HG03460 (cell line): ENCODE results near the gene SV2A.
"Not testable (repeated sequence)": the region's sequence is repeated elsewhere in the genome, so short reads cannot be mapped to it uniquely, and the experiment has no call there.

Experiments used
- ATAC-seq: cut with Tn5 transposase; IDR thresholded peaks from one replicate; pipeline ENCODE4 v1.9.1; 2021; ENCODE audit not compliant: unreplicated experiment

SV2A gene, protein sequence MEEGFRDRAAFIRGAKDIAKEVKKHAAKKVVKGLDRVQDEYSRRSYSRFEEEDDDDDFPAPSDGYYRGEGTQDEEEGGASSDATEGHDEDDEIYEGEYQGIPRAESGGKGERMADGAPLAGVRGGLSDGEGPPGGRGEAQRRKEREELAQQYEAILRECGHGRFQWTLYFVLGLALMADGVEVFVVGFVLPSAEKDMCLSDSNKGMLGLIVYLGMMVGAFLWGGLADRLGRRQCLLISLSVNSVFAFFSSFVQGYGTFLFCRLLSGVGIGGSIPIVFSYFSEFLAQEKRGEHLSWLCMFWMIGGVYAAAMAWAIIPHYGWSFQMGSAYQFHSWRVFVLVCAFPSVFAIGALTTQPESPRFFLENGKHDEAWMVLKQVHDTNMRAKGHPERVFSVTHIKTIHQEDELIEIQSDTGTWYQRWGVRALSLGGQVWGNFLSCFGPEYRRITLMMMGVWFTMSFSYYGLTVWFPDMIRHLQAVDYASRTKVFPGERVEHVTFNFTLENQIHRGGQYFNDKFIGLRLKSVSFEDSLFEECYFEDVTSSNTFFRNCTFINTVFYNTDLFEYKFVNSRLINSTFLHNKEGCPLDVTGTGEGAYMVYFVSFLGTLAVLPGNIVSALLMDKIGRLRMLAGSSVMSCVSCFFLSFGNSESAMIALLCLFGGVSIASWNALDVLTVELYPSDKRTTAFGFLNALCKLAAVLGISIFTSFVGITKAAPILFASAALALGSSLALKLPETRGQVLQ

DNA sequence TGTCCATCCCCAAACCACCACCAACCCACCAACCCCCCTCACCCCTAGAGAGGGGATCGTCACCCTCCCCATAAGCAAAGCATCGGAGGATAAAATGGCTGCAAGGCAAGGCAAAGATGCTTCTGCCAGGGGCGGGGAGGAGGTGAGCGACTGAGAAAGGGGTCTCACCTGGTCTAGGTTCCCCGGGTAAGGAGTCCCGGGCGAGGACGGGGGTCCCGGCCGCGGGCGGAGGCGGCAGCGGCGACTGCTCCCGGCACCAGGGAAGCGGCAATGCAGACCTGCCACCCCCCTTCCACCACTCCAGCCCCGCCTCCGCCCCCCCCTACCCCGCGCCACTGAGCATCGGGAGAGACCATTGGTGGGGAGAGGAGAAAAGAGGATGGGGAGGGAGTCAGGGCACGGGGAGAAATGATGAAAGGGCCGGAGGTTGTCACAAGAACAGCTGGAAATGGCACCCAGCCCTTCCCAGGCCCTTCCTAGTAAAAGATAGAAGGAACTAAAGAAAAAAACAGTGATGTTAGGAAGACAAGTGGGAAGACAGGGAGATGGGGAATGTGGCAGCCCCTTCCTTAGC is at the start of gene SV2A:
Gene SV2A (minus strand): TSS at position 274 of the 574 bp plus-strand sequence. CDS start 4,004 bp downstream, outside the sequence.
- no peak for ATAC-seq

DNA sequence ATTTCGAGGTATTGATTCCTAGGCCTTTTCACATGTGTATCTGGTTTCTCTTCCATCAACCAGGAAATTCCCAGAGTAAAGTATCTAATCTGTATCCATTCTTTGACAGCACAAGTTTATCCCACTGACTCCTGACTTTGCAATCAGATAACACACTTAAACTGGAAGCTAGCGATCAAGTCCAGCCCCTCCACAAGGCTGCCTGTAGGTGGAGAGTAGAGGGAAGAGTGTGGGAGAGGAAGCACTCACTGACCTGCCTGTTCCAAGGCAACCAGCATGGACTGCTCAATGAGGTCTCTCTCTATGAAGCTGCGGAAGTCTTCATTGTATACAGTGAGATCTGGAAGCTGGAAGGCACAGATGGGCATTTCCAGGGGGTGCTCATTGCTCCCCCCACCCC is 49.4 kb upstream of the SV2A start:
- ATAC-seq, result no peak

DNA sequence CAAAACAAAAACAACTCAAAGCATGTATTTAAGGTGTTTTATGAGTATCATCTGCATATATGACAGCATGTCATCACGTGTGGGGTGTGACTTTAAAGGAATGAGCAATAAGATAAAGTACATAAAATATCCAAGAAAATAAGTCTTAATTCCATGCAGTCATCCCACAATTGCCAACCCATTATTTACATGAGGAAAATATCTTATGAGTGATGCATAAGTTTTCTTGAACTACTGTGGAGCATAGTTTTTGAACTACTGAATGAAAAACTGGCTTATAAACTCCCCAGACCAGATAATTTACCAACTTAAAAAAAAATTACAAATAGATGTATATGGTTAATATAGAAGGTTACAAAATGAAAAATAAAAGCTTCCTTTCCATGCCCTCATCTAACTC is 48.8 kb upstream of the SV2A start:
- no peak for ATAC-seq

DNA sequence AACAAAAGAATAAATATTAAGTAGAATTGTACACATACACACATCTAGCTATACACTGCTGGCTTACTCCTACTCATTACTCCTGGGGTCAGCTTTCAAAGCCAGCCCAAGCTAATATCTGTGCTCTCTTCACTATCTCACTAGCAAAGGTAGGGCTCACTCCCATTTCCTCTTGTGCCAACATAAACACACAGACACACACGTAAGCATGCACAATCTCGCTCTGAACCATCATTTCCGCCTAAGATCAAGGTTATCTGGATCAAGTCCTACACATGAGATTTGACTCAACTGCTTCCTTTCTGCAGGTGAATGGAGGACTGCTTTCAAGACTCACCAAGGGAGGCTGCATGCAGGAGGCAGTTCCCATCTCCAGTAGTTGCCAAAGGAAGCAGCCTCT is 47.8 kb upstream of the SV2A start:
- no peak for ATAC-seq

DNA sequence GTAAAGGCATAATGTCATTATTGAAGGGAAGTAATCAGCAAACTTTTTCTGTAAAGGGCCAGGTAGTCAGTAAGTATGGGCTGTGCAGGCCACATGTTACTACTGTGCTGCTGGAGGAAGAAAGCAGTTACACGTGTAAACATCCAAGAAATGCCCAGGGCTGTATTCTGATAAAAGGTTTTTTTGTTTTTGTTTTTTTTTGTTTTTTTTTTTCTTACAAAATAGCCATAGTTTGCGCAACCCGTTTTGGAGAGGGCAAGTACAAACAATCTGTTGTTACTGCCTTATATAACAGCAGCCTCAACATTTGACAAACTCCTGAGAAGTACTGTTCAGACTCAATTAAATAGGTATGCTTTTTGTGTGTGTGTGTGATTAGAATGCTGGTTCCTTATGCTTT is 45.7 kb upstream of the SV2A start:
- ATAC-seq, result no peak

DNA sequence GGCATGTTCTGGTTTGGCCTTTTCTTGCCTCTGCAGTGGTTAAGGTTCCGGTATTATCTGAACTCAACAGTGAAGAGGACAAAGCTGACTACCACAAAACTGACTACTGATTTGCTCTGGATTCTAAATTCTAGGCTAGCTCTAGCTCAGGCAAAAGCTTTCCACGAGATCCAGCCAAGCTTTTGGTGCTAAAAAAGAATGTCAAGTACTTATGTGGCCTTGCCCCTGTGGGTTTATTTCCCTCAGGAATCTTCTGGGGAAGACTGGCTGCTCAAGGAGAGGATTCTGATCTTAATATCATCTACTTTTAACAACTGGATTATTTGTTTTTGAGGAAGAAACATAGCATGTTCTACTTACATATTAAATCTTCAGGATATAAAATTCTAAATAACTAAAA is 45.1 kb upstream of the SV2A start:
- no peak for ATAC-seq

DNA sequence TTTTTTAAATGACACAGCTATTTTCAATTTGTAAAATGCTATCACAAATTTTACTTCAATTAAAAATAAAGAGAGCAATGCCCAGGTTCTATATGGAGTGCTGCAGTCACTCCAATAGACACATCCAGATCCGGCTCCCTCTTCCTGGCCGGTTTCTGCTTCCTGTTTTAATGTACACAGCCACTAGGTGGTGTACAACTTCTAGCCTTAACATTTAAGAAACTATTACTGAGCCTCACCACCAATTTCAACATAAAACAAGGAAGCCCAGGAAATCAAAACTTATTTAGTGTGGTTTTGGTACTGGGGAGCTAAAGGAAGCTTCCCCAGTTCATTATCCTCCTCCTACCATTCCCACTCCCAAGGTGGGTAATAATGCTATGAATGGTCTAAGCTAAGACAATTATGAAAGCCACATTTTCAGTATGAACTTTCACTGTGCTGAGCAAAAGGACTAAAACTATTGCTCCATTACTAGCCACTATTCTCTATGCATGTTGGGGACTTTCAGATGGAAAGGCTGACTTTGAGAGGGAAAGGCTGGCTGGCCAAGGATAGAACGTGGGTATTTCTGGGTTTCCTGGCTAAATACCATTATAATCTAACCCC is 44.5 kb upstream of the SV2A start:
- no peak for ATAC-seq

DNA sequence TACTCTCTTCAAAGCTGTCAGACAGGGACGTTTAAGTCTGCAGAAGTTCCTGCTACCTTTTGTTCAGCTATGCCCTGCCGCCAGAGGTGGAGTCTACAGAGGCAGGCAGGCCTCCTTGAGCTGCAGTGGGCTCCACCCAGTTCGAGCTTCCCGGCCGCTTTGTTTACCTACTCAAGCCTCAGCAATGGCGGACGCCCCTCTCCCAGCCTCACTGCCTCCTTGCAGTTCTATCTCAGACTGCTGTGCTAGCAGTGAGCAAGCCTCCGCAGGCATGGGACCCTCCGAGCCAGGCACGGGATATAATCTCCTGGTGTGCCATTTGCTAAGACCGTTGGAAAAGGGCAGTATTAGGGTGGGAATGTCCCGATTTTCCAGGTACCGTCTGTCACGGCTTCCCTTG is 39.9 kb upstream of the SV2A start:
- ATAC-seq, result not testable (repeated sequence)

DNA sequence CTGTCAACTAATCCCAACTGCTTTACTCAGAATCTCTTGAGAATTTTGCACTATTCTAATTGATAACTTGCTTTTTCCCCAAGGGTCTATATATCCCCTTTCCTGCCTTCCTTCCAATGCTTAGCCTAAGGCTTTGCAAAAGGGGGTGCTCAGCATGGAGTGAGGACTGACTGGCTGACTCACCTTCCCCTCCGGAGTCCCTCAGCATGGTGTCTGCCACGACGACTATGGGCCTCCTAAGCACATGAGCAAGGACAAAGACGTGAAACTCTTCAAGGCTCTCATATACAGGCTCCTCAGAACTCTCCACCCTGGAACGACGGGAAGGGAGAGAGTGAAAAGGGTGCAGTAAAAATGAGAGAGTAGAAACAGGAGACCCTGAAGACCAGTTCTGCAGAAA is 32.3 kb upstream of the SV2A start:
- no peak for ATAC-seq

DNA sequence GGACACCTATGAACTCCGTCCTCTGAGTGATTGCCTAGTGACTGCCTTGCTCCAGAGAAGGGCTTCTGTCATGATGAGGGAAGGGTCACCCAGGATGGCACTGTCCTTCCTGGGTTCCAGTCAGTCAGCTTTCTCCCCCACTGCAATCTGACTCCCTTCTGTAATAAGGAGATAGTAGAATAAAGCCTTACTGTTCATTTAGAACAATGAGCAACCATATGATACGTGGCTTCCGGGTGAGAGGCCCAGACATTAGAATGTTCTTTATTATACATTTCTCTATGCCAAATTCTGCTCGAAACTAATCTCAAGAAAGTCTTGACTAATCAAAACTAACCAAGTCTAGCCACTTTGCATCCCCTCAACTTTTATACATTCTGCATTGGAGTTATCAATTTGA is 27.6 kb upstream of the SV2A start:
- ATAC-seq, result no peak

DNA sequence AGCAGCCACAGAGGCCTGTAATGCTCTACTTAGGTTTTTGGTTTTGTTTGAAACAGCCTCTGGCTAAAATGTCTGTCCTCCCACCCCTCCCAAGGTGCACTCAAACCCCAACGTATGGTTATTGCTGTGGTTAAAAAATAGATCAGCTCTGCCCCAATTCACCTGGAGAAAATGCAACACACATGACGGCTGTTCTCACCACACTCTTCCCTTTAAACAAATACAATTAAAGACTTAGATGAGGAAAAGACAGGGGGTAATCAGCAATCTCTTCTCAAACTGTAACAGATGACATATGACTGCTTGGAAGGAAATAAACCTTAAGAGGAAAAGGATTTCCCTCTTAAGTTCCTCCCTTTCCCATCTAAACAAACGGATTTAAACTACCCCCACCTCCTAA is 25.2 kb upstream of the SV2A start:
- ATAC-seq, result no peak

DNA sequence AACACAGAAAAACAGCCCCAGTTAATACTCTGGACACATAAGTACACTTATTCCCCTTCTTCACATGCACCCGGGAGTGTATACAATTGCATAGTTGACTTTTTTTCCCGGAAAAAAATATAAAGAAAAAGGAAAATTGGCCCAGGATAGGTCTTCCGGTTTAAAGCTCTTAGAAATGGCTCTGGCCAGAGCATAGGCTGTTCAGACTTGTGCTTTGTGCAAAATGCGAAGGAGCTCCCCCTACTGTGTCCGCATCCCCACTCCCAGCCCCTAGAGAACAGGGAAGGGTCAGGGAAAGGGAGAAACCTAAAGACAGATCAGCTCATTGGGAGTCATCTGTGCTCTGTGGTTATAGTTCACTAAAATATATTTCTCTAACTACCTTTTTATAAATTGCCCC is 24.6 kb upstream of the SV2A start:
- no peak for ATAC-seq

DNA sequence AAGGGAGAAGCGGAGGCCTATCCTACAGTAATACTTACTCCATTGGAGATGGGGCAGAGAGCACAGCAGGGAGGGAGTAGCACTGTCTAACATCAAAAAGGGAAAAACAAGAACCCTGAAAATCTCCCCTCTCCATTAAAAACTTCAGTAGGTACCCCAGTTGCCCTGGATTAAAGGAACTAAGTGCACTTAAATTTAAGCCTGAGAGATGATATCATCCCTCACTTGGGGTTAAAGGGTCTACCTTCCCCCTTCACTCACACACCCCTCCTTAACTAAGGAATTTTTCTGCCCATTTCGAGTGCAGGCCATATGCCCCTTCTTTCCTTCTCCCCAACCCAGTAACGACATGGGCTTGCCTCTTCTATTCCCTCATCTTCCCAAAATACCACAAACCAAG is 22.8 kb upstream of the SV2A start:
- ATAC-seq, result no peak

DNA sequence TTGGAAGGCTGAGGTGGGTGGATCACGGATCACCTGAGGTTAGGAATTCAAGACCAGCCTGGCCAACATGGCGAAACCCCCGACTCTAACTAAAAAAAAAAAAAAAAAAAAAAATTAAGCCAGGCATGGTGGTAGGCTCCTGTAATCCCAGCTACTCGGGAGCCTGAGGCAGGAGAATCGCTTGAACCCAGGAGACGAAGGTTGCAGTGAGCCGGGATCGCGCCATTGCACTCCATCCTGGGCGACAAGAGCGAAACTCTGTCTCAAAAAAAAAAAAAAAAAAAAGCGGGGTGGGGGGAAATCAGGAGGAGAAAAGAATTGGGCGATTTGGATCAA is 21.0 kb upstream of the SV2A start:
- not testable (repeated sequence) for ATAC-seq

DNA sequence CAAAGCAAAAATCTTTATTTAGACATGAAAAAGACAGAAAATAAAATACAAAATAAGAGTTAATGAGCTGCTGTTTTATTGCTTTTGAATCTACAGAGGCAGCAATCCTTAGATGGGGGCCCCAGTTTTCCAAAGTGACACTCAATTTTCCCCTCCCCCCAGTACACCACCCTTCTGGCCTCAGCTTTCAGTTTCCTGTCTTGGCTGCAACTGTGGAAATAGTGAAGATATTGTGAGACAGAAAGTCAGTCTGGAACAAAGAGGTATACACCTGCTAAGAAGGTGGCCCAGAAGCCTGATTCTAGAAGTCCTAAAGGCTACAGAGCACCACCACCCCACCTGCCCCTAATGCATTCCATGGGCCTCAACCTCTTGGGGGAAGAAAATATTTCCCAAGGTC is 20.1 kb upstream of the SV2A start:
- ATAC-seq, result no peak

DNA sequence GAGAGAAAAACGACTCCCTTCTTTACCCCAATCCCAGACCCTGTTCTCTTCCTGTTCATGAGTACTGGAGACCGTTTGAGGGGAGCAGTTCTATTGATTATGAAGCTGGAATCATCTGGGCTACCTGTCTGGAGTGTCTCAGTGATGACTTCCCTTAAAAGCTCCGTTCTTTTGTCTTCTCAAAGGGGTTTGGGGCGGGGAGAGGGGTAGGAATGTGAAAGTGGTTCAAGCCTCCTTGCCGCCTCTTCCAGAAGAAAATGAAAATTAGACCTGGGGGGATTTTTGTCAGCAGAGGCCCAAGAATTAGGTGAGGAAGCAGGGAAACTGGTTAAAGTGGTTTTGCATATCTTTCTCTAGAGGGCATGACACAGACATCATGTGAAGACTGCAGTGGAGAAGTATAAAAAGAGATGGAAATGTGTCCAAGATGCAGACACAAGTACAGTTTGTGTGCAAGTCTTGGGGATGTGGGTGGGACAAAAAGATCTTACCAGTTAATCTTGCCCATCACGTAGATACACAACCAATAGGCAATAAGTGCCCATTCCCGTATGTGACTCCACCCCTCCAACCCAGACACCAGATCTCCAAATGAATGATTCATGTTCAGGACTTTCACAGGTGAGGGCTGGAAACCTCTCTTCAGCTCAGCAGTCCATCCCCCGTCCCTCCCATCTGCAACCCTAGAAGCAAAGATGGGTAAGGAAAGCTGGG is 19.5 kb upstream of the SV2A start:
- no peak for ATAC-seq

DNA sequence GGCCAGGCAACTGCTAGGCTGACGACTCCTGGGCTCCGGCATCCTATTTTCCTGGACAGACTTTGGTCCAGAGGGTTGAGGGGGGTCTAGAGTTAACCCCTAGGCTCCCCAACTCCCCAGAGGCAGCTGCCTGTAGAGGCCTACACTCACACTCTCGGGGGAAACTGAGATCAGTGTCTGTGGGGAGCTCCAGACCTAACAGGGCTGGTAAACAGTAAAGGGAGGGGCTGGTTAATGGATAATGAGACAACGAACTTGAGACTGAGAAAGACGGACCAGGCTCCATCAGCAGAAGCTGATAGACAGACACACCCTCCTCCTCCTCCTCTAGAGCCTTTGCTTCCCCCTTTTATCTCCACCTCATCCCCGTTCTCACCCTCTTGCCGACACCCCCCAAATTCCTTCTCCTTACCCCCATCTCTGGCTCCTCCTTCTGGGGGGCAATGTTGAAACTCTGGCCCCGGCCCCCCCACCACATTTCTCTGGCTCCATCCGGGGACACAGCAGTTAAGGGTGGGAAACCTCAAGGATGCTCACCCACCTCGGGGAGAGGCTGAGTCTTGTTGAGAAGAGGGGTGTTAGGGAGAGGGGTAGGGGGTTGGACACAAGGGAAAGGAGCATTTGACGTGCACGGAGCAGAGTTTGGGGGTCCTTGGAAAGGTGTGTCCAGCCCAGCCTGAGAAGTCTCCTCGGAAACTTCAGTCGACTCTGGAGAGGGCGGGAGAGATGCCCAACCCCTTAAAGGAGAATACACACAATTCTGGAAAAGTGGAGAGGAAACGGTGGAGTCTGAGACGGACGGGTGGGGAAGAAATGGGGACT is 18.7 kb upstream of the SV2A start, which contains the start of gene MTMR11:
Gene MTMR11 (minus strand): TSS at position 710 of the 822 bp plus-strand sequence. CDS start 232 bp downstream, at position 478.
- no peak for ATAC-seq

DNA sequence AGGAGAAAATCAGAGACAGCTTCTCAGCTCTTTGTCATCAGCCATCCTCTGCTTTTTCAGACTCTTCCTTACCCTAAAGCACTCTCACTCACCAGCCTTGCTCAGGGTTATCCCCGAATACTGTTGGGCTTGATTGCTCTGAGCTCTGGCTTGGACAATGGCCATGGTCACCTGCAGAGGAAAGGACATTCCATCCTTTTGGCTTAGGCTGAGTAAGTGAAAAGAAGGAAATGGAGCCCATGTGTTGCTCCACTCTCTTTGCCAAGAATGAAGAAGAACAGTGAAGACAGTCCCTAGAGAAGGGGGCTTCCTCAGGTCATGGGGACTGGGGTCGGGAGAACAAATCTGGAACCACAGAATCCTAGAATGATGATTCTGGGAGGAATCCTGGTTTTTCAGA is 16.7 kb upstream of the SV2A start:
- ATAC-seq, result no peak

DNA sequence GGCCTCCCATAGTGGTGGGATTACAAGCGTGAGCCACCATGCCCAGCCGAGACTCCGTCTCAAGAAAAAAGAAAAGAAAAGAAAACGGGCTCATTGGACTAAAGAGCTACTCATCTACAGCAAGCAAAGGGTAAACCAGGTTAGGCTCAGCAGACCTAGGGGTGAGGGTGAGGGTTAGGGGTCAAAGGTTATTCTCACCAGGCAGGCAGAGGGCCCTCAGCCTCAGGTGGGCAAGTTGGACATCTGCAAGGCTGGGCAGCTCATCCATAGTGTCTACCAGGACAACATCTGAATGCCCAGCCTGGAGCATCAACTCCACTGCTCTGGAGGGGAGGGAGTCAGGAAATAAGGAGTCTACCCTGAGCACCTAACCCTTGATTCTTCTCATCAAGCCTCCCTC is 15.6 kb upstream of the SV2A start:
- ATAC-seq, result no peak

DNA sequence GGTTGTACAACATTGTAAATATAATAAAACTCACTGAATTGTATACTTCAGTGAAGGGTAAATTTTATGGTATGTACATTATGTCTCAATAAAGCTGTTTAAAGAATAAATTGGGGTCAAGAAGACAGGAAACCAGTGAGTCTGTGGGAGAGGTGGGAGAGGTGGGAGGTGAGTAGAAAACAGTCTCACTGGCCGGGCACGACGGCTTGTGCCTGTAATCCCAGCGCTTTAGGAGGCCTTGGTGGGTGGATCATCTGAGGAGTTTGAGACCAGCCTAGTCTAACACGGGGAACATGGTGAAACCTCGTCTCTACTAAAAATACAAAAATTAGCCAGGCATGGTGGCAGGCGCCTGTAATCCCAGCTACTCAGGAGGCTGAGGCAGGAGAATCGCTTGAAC is 14.8 kb upstream of the SV2A start:
- no peak for ATAC-seq
